RWPE1 (cell line): ENCODE results near the gene ALK.

Experiments used
- CTCF ChIA-PET: fragments of 350-600 bp; sonication (Branson Sonifier 250); formaldehyde crosslinking; extraction: SDS; loops from one replicate; lab custom pipeline; 2021; lab: Yijun Ruan, JAX
- POLR2A ChIA-PET: fragments of 400-600 bp; formaldehyde crosslinking; extraction: SDS; loops from one replicate; lab custom pipeline; 2020; ENCODE audit warnings: antibody characterized with exemption; ENCODE audit not compliant: low non-redundant PET; lab: Yijun Ruan, JAX
- DNase-seq: peaks from one replicate; pipeline ENCODE4 v3.0.0; 2012; ENCODE audit warnings: low spot score
- H3K27ac ChIP-seq: fragments of 450-650 bp; 2 replicates; pipeline ENCODE4 v1.5.1; 2017
- TF ChIP-seq, protein P1 (sequence below): fragments of 450-650 bp; conservative IDR thresholded peaks from 2 replicates; pipeline ENCODE4 v1.5.1; 2017; ENCODE audit warnings: low read depth, mild to moderate bottlenecking

ALK gene

GRCh38 chr2:29816651-29817050 is 104.7 kb downstream of the ALK start:
- CTCF ChIA-PET, result interaction anchor here (0.6 kb wide), 1 partner anchor 25 kb away, joined by 3 read pairs; no protein-coding TSS in a partner anchor
- POLR2A ChIA-PET, result no interaction called here
- no peak overlapping the region for H3K27ac ChIP-seq
- DNase-seq, result no peak
- TF ChIP-seq, protein P1, sequence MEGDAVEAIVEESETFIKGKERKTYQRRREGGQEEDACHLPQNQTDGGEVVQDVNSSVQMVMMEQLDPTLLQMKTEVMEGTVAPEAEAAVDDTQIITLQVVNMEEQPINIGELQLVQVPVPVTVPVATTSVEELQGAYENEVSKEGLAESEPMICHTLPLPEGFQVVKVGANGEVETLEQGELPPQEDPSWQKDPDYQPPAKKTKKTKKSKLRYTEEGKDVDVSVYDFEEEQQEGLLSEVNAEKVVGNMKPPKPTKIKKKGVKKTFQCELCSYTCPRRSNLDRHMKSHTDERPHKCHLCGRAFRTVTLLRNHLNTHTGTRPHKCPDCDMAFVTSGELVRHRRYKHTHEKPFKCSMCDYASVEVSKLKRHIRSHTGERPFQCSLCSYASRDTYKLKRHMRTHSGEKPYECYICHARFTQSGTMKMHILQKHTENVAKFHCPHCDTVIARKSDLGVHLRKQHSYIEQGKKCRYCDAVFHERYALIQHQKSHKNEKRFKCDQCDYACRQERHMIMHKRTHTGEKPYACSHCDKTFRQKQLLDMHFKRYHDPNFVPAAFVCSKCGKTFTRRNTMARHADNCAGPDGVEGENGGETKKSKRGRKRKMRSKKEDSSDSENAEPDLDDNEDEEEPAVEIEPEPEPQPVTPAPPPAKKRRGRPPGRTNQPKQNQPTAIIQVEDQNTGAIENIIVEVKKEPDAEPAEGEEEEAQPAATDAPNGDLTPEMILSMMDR, result no peak

GRCh38 chr2:29811378-29811777 is 110.0 kb downstream of the ALK start:
- ChIA-PET POLR2A (no interaction called here), CTCF (interaction anchor here (0.5 to 0.6 kb wide), 2 partner anchors 448 to 650 kb away, joined by 3 read pairs; no protein-coding TSS in a partner anchor)
- H3K27ac ChIP-seq, result no peak overlapping the region
- TF ChIP-seq, protein P1, result no peak
- peak; percentile 69 for DNase-seq

DNA sequence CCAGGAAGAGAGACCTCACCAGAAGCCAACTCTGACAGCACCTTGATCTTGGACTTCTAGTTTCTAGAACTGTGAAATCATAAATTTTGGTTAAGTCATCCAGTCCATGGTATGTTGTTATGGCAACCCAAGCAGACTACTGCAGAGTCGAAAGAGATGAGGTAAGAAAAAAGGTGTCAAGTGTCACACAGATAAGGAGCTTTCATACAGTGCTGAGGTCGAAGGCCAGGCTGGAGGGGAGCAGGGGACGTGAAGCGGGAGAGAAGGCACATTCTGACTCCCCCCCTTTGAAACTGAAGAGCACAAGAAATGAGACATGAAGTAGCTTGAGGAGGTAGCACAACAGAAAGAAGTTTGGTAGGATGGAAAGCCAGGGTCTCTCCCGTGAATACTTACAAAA is 110.4 kb downstream of the ALK start:
- CTCF ChIA-PET, result interaction anchor here (0.5 to 0.6 kb wide), 2 partner anchors 447 to 649 kb away, joined by 3 read pairs; no protein-coding TSS in a partner anchor
- DNase-seq, result no peak
- POLR2A ChIA-PET, result no interaction called here
- TF ChIP-seq, protein P1, result no peak
- no peak overlapping the region for H3K27ac ChIP-seq

DNA sequence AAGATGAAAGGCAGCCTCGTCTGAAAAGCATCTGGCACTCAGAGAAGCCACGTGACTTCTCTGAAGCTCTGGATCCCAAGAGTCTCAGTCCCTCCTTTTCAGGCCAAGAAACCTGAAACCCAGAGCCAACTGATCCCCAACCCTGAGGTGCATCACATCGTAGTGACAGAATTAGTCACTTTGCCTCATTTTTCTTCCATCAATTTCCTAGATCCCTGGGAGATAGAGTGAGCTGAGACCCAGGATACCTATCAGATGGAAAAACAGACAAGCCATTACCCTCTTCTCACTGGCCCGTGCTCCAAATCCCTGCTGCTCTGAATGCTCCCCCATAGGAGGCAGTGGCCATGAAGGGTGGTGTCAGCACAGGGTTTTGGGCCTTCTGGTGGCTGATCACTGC is 113.1 kb downstream of the ALK start:
- no peak for DNase-seq
- ChIA-PET POLR2A (no interaction called here), CTCF (interaction anchor here (0.6 kb wide), 1 partner anchor 47 kb away, joined by 4 read pairs; no protein-coding TSS in a partner anchor)
- TF ChIP-seq, protein P1, result no peak
- no peak overlapping the region for H3K27ac ChIP-seq

GRCh38 chr2:29807082-29807481 is 114.3 kb downstream of the ALK start:
- CTCF ChIA-PET, result interaction anchor here (0.7 kb wide), 1 partner anchor 79 kb away, joined by 3 read pairs; no protein-coding TSS in a partner anchor
- no peak for DNase-seq
- TF ChIP-seq, protein P1, result no peak

DNA sequence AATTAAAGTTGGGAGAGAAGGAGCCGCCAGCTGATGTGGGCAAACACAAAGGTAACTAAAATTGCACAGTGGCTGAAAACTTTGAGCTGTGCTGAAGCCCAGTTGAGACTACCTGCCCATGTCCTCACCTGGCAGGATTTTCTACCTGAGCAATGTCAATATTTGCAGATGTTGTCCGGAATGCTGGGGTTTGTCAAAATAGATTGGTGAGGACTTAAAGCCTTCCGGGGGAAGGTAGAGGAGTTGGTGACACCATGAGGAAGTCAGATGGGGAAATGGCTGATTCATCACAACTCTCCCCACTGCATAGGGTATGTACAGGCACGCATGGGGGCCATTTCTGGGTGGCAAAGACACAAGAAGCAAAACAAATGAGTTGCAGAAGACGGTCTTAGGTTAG is 114.9 kb downstream of the ALK start:
- CTCF ChIA-PET, result no interaction called here
- POLR2A ChIA-PET, result no interaction called here
- no peak overlapping the region for H3K27ac ChIP-seq
- TF ChIP-seq, protein P1, result no peak
- no peak for DNase-seq

More at GRCh38 chr2:29807082-29807481, 114.3 kb downstream of the ALK start:
- H3K27ac ChIP-seq, result no peak overlapping the region
- POLR2A ChIA-PET, result no interaction called here
